ENCODE data around the gene CORT. TPM values are rescaled to one million over a fixed set of nuclear protein-coding genes. Genes with fewer than 3 reads are reported as not detected.

Gene CORT
- total and polyA plus RNA-seq, 2 donors (not counting 1 experiment from before 2014, with no cell fraction given), result 0.52 TPM; not detected in 1

DNA sequence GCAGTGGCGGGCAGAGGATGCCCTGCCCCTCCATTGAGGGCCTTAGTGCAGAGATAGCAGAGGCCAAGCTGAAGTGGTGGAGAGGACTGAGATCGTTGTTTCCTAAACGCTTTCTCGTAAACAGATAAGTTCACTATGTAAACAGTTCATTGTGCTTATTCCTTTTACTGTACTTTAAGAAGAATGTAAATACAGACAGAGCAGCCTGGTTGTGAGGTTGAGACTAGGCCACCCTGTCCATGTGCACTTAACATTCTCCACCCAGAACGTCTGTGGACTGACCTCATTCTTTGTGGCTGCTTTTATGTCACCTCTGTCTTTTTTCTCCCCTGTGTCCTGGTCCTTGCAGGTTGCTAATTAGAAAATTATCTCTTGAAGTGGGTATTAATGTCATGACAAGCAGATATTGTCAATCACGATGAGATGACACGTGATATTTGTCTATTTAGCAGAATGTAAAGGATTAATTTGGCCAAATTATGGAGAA, 11.1 kb upstream of the CORT start:
- peaks cover 2% of the 10 kb centered on the region for H3K4me1 Mint-ChIP-seq
- ChIA-PET POLR2A (no interaction called here), CTCF (interaction anchor here (0.6 kb wide), 1 partner anchor 13 kb away, joined by 4 read pairs; no protein-coding TSS in a partner anchor)
- Histone ChIP-seq H3K9ac (ENCODE audit: low read length) (no peak overlapping the region), H3K79me2 (ENCODE audit: control insufficient read depth, insufficient read depth, low read length) (no peaks in the 10 kb centered on the region), H3K4me2 (replicated peaks; ENCODE audit: low read depth, low read length, poor library complexity, severe bottlenecking) (no peak overlapping the region), H3K36me3 (replicated peaks in 1 of 2; ENCODE audit: control extremely low read depth in 1 of 2, control insufficient read depth in 1 of 2, extremely low read depth in 1 of 2, insufficient read depth in 2 of 2, low read length in 1 of 2) (peaks cover 0 to 3% of the 10 kb centered on the region in 2 experiments), H4K20me1 (ENCODE audit: control insufficient read depth, insufficient read depth, low read length, poor library complexity, severe bottlenecking) (no peaks in the 10 kb centered on the region), H3K27me3 (replicated peaks in 1 of 4; ENCODE audit: control extremely low read depth in 1 of 4, control insufficient read depth in 3 of 4, insufficient read depth in 4 of 4, low read length in 3 of 4) (no peaks in the 10 kb centered on the region), H3K27ac (ENCODE audit: low read length in 2 of 2) (no peak overlapping the region), H3K4me1 (ENCODE audit: control insufficient read depth in 2 of 2, insufficient read depth in 2 of 2, low read length in 2 of 2) (peaks cover 0 to 2% of the 10 kb centered on the region in 2 donors), H3K9me3 (ENCODE audit: control extremely low read depth in 1 of 3, control insufficient read depth in 2 of 3, insufficient read depth in 1 of 3, low read length in 2 of 3) (no peaks in the 10 kb centered on the region), H3K4me3 (ENCODE audit: control extremely low read depth in 1 of 5, extremely low read depth in 1 of 5, insufficient read depth in 1 of 5, low read depth in 2 of 5, low read length in 4 of 5) (no peak overlapping the region), H2AFZ (ENCODE audit: insufficient read depth, low read depth, low read length, poor library complexity, severe bottlenecking) (no peak overlapping the region)
- no peak for DNase-seq
- 96% methylated on average over 4 of the region's 7 CpGs for WGBS (ENCODE audit: insufficient coverage)
- H3K27ac Mint-ChIP-seq, result no peak overlapping the region
- H3K9me3 Mint-ChIP-seq (ENCODE audit: insufficient read depth), result no peaks in the 10 kb centered on the region
- no peak for ATAC-seq (ENCODE audit: low read depth)
- intact Hi-C loops (cut with micrococcal nuclease), result no loop called here
- H3K4me3 Mint-ChIP-seq, result no peak overlapping the region
- no peak for TF ChIP-seq EZH2 (IDR thresholded peaks at IDR 0.05; ENCODE audit: borderline replicate concordance, insufficient read depth, low read depth, low read length, poor library complexity, severe bottlenecking)
- TF ChIP-seq, protein P1, sequence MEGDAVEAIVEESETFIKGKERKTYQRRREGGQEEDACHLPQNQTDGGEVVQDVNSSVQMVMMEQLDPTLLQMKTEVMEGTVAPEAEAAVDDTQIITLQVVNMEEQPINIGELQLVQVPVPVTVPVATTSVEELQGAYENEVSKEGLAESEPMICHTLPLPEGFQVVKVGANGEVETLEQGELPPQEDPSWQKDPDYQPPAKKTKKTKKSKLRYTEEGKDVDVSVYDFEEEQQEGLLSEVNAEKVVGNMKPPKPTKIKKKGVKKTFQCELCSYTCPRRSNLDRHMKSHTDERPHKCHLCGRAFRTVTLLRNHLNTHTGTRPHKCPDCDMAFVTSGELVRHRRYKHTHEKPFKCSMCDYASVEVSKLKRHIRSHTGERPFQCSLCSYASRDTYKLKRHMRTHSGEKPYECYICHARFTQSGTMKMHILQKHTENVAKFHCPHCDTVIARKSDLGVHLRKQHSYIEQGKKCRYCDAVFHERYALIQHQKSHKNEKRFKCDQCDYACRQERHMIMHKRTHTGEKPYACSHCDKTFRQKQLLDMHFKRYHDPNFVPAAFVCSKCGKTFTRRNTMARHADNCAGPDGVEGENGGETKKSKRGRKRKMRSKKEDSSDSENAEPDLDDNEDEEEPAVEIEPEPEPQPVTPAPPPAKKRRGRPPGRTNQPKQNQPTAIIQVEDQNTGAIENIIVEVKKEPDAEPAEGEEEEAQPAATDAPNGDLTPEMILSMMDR (IDR thresholded peaks at IDR 0.05), result no peak
- no peaks in the 10 kb centered on the region for H3K27me3 Mint-ChIP-seq

DNA sequence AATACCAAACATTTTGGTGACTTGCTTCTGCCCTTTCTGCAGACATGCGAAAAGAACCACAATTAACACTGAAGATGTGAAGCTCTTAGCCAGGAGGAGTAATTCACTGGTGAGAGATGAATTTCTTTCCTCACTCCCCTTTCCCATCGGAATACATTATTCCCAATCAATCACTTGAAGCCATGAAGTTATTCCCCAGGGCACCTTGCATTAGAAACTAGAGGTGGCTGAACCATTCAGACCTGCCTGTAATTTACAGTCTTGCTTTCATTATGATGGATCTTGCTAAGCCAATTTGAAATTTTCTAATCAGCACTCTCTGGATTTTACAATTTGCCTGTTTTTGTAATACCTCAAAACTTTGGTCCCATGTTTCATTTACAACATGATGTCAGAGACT, 9.5 kb upstream of the CORT start:
- intact Hi-C loops (cut with micrococcal nuclease), result no loop called here
- TF ChIP-seq EZH2 (IDR thresholded peaks at IDR 0.05; ENCODE audit: borderline replicate concordance, insufficient read depth, low read depth, low read length, poor library complexity, severe bottlenecking), result no peak
- TF ChIP-seq, protein P1 (IDR thresholded peaks at IDR 0.05), result no peak
- DNase-seq (no peak), ATAC-seq (ENCODE audit: low read depth) (no peak)
- no peaks in the 10 kb centered on the region for H3K4me1 ChIP-seq (ENCODE audit: control insufficient read depth in 2 of 2, insufficient read depth in 2 of 2, low read length in 2 of 2)
- H3K4me2 ChIP-seq (replicated peaks; ENCODE audit: low read depth, low read length, poor library complexity, severe bottlenecking), result no peak overlapping the region
- no peak overlapping the region for H3K4me3 ChIP-seq (ENCODE audit: control extremely low read depth in 1 of 5, extremely low read depth in 1 of 5, insufficient read depth in 1 of 5, low read depth in 2 of 5, low read length in 4 of 5)
- Mint-ChIP-seq H3K4me3 (no peak overlapping the region), H3K27ac (no peak overlapping the region), H3K4me1 (no peaks in the 10 kb centered on the region), H3K27me3 (no peaks in the 10 kb centered on the region), H3K9me3 (ENCODE audit: insufficient read depth) (no peaks in the 10 kb centered on the region)
- no peaks in the 10 kb centered on the region for H3K79me2 ChIP-seq (ENCODE audit: control insufficient read depth, insufficient read depth, low read length)
- no peaks in the 10 kb centered on the region for H4K20me1 ChIP-seq (ENCODE audit: control insufficient read depth, insufficient read depth, low read length, poor library complexity, severe bottlenecking)
- H3K27me3 ChIP-seq (replicated peaks in 1 of 4; ENCODE audit: control extremely low read depth in 1 of 4, control insufficient read depth in 3 of 4, insufficient read depth in 4 of 4, low read length in 3 of 4), result no peaks in the 10 kb centered on the region
- no peaks in the 10 kb centered on the region for H3K9me3 ChIP-seq (ENCODE audit: control extremely low read depth in 1 of 3, control insufficient read depth in 2 of 3, insufficient read depth in 1 of 3, low read length in 2 of 3)
- POLR2A ChIA-PET, result no interaction called here
- H3K9ac ChIP-seq (ENCODE audit: low read length), result no peak overlapping the region
- no peak overlapping the region for H2AFZ ChIP-seq (ENCODE audit: insufficient read depth, low read depth, low read length, poor library complexity, severe bottlenecking)
- WGBS (ENCODE audit: insufficient coverage), result no CpG with 5 or more reads among the region's 2 CpGs
- no peak overlapping the region for H3K27ac ChIP-seq (ENCODE audit: low read length in 2 of 2)
- CTCF ChIA-PET, result no interaction called here
- peaks cover 0 to 8% of the 10 kb centered on the region in 2 experiments for H3K36me3 ChIP-seq (replicated peaks in 1 of 2; ENCODE audit: control extremely low read depth in 1 of 2, control insufficient read depth in 1 of 2, extremely low read depth in 1 of 2, insufficient read depth in 2 of 2, low read length in 1 of 2)

Data from B cell (primary cell).